IMR-90 (cell line): ENCODE data around the gene TMEM191B. TPM values are rescaled to one million over a fixed set of nuclear protein-coding genes. Genes with fewer than 3 reads are reported as not detected.
"Not testable (repeated sequence)": the region's sequence is repeated elsewhere in the genome, so short reads cannot be mapped to it uniquely, and the experiment has no call there.

Experiments
- ATAC-seq: fragments of 200-7000 bp; cut with Tn5 transposase; 2 replicates; pipeline ENCODE4 v1.9.1; 2020; ENCODE audit warnings: low read depth, mild to moderate bottlenecking, moderate library complexity
- BruUV-seq: library from RNA; stranded (reverse); fragments of 400-500 nt; replicated peaks from 2 replicates; lab custom pipeline; 2021; lab: Mats Ljungman, UMichigan
- CTCF ChIA-PET: fragments of 300-600 bp; formaldehyde crosslinking; extraction: SDS; loops from one replicate; lab custom pipeline; 2021; ENCODE audit warnings: antibody characterized with exemption; lab: Yijun Ruan, JAX
- POLR2A ChIA-PET: fragments of 300-600 bp; sonication (Branson Sonifier 250); formaldehyde crosslinking; loops from one replicate; lab custom pipeline; 2022; ENCODE audit warnings: antibody characterized with exemption; ENCODE audit not compliant: unreplicated experiment; lab: Charles Lee
- DNase-seq: peaks from one replicate; pipeline ENCODE4 v3.0.0; 2013
- H2AFZ ChIP-seq: replicated peaks from 2 replicates; pipeline ENCODE3; 2013; ENCODE audit warnings: low read length, mild to moderate bottlenecking; ENCODE audit not compliant: poor library complexity
- H2AK5ac ChIP-seq: 2 replicates; pipeline ENCODE4 v1.6.1; 2013; ENCODE audit warnings: low read depth, low read length, inconsistent platforms
- H2AK9ac ChIP-seq: replicated peaks from 2 replicates; pipeline ENCODE3; 2013; ENCODE audit warnings: mild to moderate bottlenecking, low read depth, low read length, moderate library complexity; ENCODE audit not compliant: poor library complexity
- H2BK120ac ChIP-seq: 2 replicates; pipeline ENCODE4 v1.6.1; 2013; ENCODE audit warnings: low read depth, low read length, inconsistent platforms
- H2BK15ac ChIP-seq: 3 replicates; pipeline ENCODE4 v1.6.1; 2013; ENCODE audit warnings: low read depth, low read length, inconsistent platforms
- H2BK20ac ChIP-seq: 2 replicates; pipeline ENCODE4 v1.6.1; 2013; ENCODE audit warnings: low read depth, mild to moderate bottlenecking, inconsistent platforms, low read length, moderate library complexity
- H2BK5ac ChIP-seq: 2 replicates; pipeline ENCODE4 v1.6.1; 2013; ENCODE audit warnings: mild to moderate bottlenecking, low read depth, low read length, inconsistent platforms; ENCODE audit not compliant: poor library complexity, severe bottlenecking
- H3K14ac ChIP-seq: replicated peaks from 2 replicates; pipeline ENCODE4 v1.6.1; 2013; ENCODE audit warnings: low read depth, low read length, inconsistent platforms
- H3K18ac ChIP-seq: 2 replicates; pipeline ENCODE4 v1.6.1; 2013; ENCODE audit warnings: low read depth, low read length, control low read depth
- H3K23ac ChIP-seq: 2 replicates; pipeline ENCODE4 v1.6.1; 2013; ENCODE audit warnings: low read depth, low read length, inconsistent platforms
- H3K27ac ChIP-seq: 2 replicates; pipeline ENCODE4 v1.5.1; 2013; ENCODE audit warnings: mild to moderate bottlenecking, control low read depth, low read length; ENCODE audit not compliant: insufficient read depth
- H3K27me3 ChIP-seq: 2 replicates; pipeline ENCODE4 v1.6.1; 2013; ENCODE audit warnings: low read length; ENCODE audit not compliant: control insufficient read depth, insufficient read depth
- H3K36me3 ChIP-seq: 2 replicates; pipeline ENCODE4 v1.6.1; 2013; ENCODE audit warnings: low read length, mixed read lengths; ENCODE audit not compliant: control insufficient read depth, insufficient read depth
- H3K4ac ChIP-seq: 2 replicates; pipeline ENCODE4 v1.6.1; 2013; ENCODE audit warnings: low read depth, low read length, inconsistent platforms
- H3K4me1 ChIP-seq: 2 replicates; pipeline ENCODE4 v1.6.1; 2013; ENCODE audit warnings: low read length, mixed read lengths; ENCODE audit not compliant: control insufficient read depth, insufficient read depth
- H3K4me2 ChIP-seq: 2 replicates; pipeline ENCODE4 v1.6.1; 2013; ENCODE audit warnings: low read depth, mild to moderate bottlenecking, control low read depth, low read length, moderate library complexity
- H3K4me3 ChIP-seq: 2 replicates; pipeline ENCODE4 v1.5.1; 2013; ENCODE audit warnings: low read depth, mild to moderate bottlenecking, control low read depth, low read length, moderate library complexity; ENCODE audit not compliant: insufficient read depth
- H3K56ac ChIP-seq: 2 replicates; pipeline ENCODE4 v1.6.1; 2013; ENCODE audit warnings: low read length, inconsistent platforms; ENCODE audit not compliant: insufficient read depth; ENCODE audit errors: extremely low read depth
- H3K79me1 ChIP-seq, 2 experiments: 2 replicates each; pipeline ENCODE4 v1.6.1; 2013; ENCODE audit warnings: low read length in 2 of 2, inconsistent platforms in 1 of 2, low read depth in 1 of 2
- H3K9ac ChIP-seq: 2 replicates; pipeline ENCODE4 v1.6.1; 2013; ENCODE audit warnings: low read depth, low read length, control low read depth
- H3K9me1 ChIP-seq: 2 replicates; pipeline ENCODE4 v1.6.1; 2013; ENCODE audit warnings: low read length, inconsistent platforms; ENCODE audit not compliant: insufficient read depth
- H3K9me3 ChIP-seq: 2 replicates; pipeline ENCODE4 v1.6.1; 2013; ENCODE audit warnings: low read length; ENCODE audit not compliant: control insufficient read depth, insufficient read depth
- H4K20me1 ChIP-seq: 2 replicates; pipeline ENCODE4 v1.6.1; 2013; ENCODE audit warnings: low read length, inconsistent platforms; ENCODE audit not compliant: insufficient read depth
- H4K5ac ChIP-seq: 2 replicates; pipeline ENCODE4 v1.6.1; 2013; ENCODE audit warnings: mild to moderate bottlenecking, low read depth, low read length, control low read depth
- H4K8ac ChIP-seq, 2 experiments: 2 replicates each; pipeline ENCODE4 v1.6.1; 2013; ENCODE audit warnings: low read depth in 2 of 2, low read length in 2 of 2, control low read depth in 1 of 2, inconsistent platforms in 1 of 2
- H4K91ac ChIP-seq: 2 replicates; pipeline ENCODE4 v1.6.1; 2013; ENCODE audit warnings: low read depth, low read length, inconsistent platforms; ENCODE audit not compliant: insufficient read depth
- WGBS, 2 experiments: methylation state at CpG; one replicate each; pipeline versions ENCODE4 v1.1.5 to v1.1.7; 2013; ENCODE audit warnings: missing lambda C conversion rate in 2 of 2; ENCODE audit not compliant: insufficient read length in 1 of 2; ENCODE audit errors: extremely low coverage in 2 of 2; 5-methylcytosine and 5-hydroxymethylcytosine counted together
- dilution Hi-C: fragments of 300-500 bp; cut with HindIII; formaldehyde crosslinking; loops from one replicate; pipeline ENCODE4 v1.14.3; 2018; ENCODE audit warnings: low sequenced_read_pairs; ENCODE audit not compliant: unreplicated experiment
- in situ Hi-C: fragments of 300-500 bp; cut with MboI; formaldehyde crosslinking; loops from 3 replicates; pipeline ENCODE4 v1.14.3; 2019; ENCODE audit warnings: low sequenced_read_pairs, inconsistent platforms, mixed read lengths
- intact Hi-C: fragments of 100-400 bp; cut with micrococcal nuclease; formaldehyde crosslinking; loops from 2 replicates; pipeline ENCODE4 v1.10.0; 2022
- polyA plus RNA-seq, 3 experiments: library from polyadenylated mRNA; depleted of rRNA; stranded (reverse); fragments of >200 nt; gene quantifications; 2 replicates each; pipeline ENCODE4 v1.2.3, GENCODE V29; 2012; ENCODE audit warnings: low replicate concordance in 1 of 3
- total RNA-seq: library from RNA; depleted of rRNA; stranded (reverse); fragments of >200 nt; gene quantifications from 2 replicates; pipeline ENCODE4 v1.2.3, GENCODE V29; 2012

The TMEM191B gene
- total and polyA plus RNA-seq, 2 of the 4 experiments (the other 2 are of a cell fraction): 0.80 TPM; not detected in 1

GRCh38 chr22:18539994-18540393 is 12.4 kb downstream of the TMEM191B start:
- POLR2A ChIA-PET: not testable (repeated sequence)

GRCh38 chr22:18543400-18543799 is 15.8 kb downstream of the TMEM191B start:
- DNase-seq, H3K4me1 ChIP-seq, H4K20me1 ChIP-seq, H4K91ac ChIP-seq, H2AK9ac ChIP-seq, POLR2A ChIA-PET, H3K4ac ChIP-seq, H2BK15ac ChIP-seq, H3K36me3 ChIP-seq, H3K4me3 ChIP-seq, ATAC-seq, intact Hi-C loops, H2BK120ac ChIP-seq, H3K27ac ChIP-seq, H3K9me3 ChIP-seq, H3K4me2 ChIP-seq, H4K5ac ChIP-seq, H3K9me1 ChIP-seq, H3K23ac ChIP-seq, H2BK5ac ChIP-seq, H2AFZ ChIP-seq, CTCF ChIA-PET, H3K79me1 ChIP-seq, H2AK5ac ChIP-seq, H2BK20ac ChIP-seq, BruUV-seq, H3K14ac ChIP-seq, H3K18ac ChIP-seq, in situ Hi-C loops, H3K27me3 ChIP-seq, H3K56ac ChIP-seq, H4K8ac ChIP-seq, dilution Hi-C loops, H3K9ac ChIP-seq: not testable (repeated sequence)
- no CpG with 5 or more reads among the region's 11 CpGs for WGBS, 2 experiments

More at GRCh38 chr22:18539994-18540393, 12.4 kb downstream of the TMEM191B start:
- H2AK9ac ChIP-seq, CTCF ChIA-PET, H4K91ac ChIP-seq, H3K27ac ChIP-seq, BruUV-seq, DNase-seq, H3K79me1 ChIP-seq, H3K9ac ChIP-seq, H3K4me1 ChIP-seq, H2BK15ac ChIP-seq, dilution Hi-C loops, H4K8ac ChIP-seq, H4K20me1 ChIP-seq, H3K9me3 ChIP-seq, H3K4me3 ChIP-seq, H2AK5ac ChIP-seq, H3K36me3 ChIP-seq, H4K5ac ChIP-seq, H2AFZ ChIP-seq, H3K4me2 ChIP-seq, H3K56ac ChIP-seq, H2BK120ac ChIP-seq, H3K18ac ChIP-seq, H2BK5ac ChIP-seq, H2BK20ac ChIP-seq, in situ Hi-C loops, intact Hi-C loops, H3K9me1 ChIP-seq, H3K27me3 ChIP-seq, H3K14ac ChIP-seq, H3K23ac ChIP-seq, ATAC-seq, H3K4ac ChIP-seq: not testable (repeated sequence)
- no CpG with 5 or more reads among the region's 6 CpGs for WGBS, 2 experiments
